Measurements from ENCODE around the gene G6PC2.
"Not testable (repeated sequence)": the region's sequence is repeated elsewhere in the genome, so short reads cannot be mapped to it uniquely, and the experiment has no call there.

G6PC2 gene

GRCh38 chr2:168920504-168921157 lies 19.5 kb downstream of the G6PC2 start:
- H3K4me3 ChIP-seq (ENCODE audit: low read length): no peak overlapping the region
- TF ChIP-seq CTCF (IDR thresholded peaks at IDR 0.05; ENCODE audit: insufficient read depth, low read depth, low read length, missing control alignments): peak; percentile 40
- peak; percentile 40 for DNase-seq (ENCODE audit: low read depth)

GRCh38 chr2:168926621-168927386 lies 25.7 kb downstream of the G6PC2 start:
- no peak for TF ChIP-seq CTCF (IDR thresholded peaks at IDR 0.05; ENCODE audit: insufficient read depth, low read depth, low read length, missing control alignments)
- no peak overlapping the region for H3K4me3 ChIP-seq (ENCODE audit: low read length)
- DNase-seq (ENCODE audit: low read depth): peak; percentile 72

DNA sequence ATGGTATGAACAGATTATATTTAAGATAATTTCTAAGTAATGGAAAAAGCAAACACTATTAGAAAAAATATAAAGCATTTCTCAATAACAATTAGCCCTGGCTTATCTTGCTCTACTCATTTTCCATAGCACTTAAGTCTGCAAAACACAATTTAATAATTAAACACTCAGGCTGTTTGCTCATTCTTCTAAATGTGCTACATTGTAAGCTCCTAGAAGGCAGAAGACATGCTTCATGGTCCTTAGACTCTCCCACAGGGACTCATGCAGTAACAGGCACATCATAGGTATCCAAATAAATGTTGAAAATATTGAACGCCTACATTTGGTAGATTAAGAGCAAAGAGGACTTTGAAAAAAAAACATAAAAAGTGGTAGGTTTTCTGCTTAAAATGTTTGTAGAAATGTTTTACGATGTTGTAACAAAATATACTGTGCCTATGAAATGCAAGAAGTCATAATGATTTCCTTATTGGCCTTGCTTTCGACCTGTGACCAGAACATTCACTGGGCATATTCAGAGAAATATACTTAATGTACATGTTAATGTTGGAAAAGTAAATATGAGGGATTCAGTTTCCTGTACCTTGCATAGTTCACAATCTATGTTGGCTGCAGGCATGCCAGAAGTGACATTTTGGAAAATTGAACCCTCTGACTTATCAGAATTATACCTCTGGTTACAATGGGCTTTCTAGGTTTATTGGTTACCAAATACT lies 27.2 kb downstream of the G6PC2 start:
- no peak for TF ChIP-seq CTCF (IDR thresholded peaks at IDR 0.05; ENCODE audit: insufficient read depth, low read depth, low read length, missing control alignments)
- H3K4me3 ChIP-seq (ENCODE audit: low read length): no peak overlapping the region
- no peak for DNase-seq (ENCODE audit: low read depth)

- H3K4me3 ChIP-seq (ENCODE audit: low read length): no peak overlapping the region
- no peak for TF ChIP-seq CTCF (IDR thresholded peaks at IDR 0.05; ENCODE audit: insufficient read depth, low read depth, low read length, missing control alignments)
- no peak for DNase-seq (ENCODE audit: low read depth)
Measured at GRCh38 chr2:168929031-168929430, 27.9 kb downstream of the G6PC2 start.

GRCh38 chr2:168930242-168930641 lies 29.2 kb downstream of the G6PC2 start:
- no peak for TF ChIP-seq CTCF (IDR thresholded peaks at IDR 0.05; ENCODE audit: insufficient read depth, low read depth, low read length, missing control alignments)

DNA sequence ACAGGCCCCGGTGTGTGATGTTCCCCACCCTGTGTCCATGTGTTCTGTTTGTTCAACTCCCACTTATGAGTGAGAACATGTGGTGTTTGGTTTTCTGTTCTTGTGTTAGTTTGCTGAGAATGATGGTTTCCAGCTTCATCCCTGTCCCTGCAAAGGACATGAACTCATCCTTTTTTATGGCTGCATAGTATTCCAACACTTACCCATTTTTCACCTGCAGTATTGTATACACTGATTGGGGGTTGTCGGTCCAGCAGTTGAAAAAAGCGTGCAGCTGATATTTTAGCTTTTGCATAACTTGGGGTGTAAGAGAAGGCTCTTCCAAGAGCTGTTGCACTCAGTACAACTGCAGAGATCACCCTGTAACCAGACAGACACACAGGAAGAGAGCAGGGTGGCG lies 31.1 kb downstream of the G6PC2 start:
- not testable (repeated sequence) for H3K4me3 ChIP-seq (ENCODE audit: low read length); DNase-seq (ENCODE audit: low read depth)

More at GRCh38 chr2:168930242-168930641, 29.2 kb downstream of the G6PC2 start:
- no peak overlapping the region for H3K4me3 ChIP-seq (ENCODE audit: low read length)
- no peak for DNase-seq (ENCODE audit: low read depth)

DNA sequence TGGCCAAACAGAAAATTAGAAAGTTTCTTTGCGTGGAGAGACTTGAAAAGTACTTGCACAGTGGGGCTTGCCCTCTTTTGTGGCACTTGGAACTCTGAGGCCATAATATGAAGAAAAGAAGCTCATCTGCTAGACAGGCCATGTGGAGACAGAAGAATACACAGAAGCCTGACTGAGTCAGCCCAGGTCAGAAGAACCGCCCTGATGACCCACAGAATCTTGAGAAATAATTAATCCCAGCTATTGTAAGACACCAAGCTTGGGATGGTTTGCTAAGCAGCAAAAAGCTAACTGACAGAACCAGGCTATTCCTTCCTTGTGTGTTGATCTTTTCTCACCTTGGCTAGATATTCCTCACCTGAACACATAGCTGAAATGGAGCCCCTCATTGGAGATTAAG lies 33.7 kb downstream of the G6PC2 start:
- DNase-seq (ENCODE audit: low read depth): peak; percentile 65
- no peak for TF ChIP-seq CTCF (IDR thresholded peaks at IDR 0.05; ENCODE audit: insufficient read depth, low read depth, low read length, missing control alignments)
- no peak overlapping the region for H3K4me3 ChIP-seq (ENCODE audit: low read length)

Data from epithelial cell of esophagus (primary cell).